Measurements from ENCODE around the gene FCGR3A.

DNA sequence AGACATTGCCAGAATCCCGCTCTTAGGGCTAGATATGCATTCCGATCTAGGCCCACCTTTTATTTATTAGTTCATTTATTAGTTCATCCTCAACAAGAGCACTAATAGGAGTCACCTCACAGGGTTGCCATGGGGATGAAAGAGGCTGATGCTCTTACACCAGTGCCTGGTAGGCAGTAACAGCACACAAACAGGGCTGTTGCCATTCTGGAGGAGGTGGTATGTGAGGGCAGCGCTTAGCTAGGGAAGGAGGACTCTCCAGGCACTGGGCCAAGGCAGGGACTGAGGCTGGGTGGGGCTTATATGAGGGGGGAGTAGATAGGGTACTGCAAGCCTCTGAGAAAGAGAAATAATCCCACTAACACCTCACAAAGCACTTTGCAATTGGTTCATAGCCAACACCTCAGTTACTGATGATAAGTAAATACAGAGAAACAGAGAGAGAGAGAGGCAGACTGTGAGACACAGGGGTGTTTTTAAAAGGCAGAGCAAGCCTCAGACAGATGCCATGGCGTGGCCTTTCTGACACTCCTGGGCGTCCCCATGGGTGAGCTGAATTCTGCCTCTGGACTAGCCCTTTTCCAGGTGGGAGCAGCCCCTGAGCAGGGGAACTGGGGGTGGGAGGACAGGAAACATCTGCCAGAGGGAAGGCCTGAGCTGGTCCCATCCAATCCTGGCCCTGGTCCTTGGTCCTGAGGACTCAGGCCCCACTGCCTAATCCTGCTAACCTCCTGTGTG, 38.4 kb downstream of the FCGR3A start:
- no peak for TF ChIP-seq CTCF (IDR thresholded peaks at IDR 0.05)
- no peak for TF ChIP-seq POLR2A (IDR thresholded peaks at IDR 0.05)
